Osteocyte (in vitro differentiated cells): Measurements from ENCODE around the gene IGSF5. TPM values are rescaled to one million over a fixed set of nuclear protein-coding genes. Genes with fewer than 3 reads are reported as not detected.

Source experiments
- DNase-seq: peaks from one replicate; pipeline ENCODE4 v3.0.0; 2021; ENCODE audit warnings: mixed read lengths; ENCODE audit not compliant: unreplicated experiment; ENCODE audit errors: extremely low spot score
- H3K27ac Mint-ChIP-seq: one replicate; pipeline ENCODE4 v1.8.0; 2021; ENCODE audit warnings: mild to moderate bottlenecking, mixed read lengths; ENCODE audit not compliant: unreplicated experiment
- H3K27me3 Mint-ChIP-seq: one replicate; pipeline ENCODE4 v1.8.0; 2021; ENCODE audit warnings: mixed read lengths; ENCODE audit not compliant: unreplicated experiment
- H3K36me3 Mint-ChIP-seq: one replicate; pipeline ENCODE4 v1.8.0; 2021; ENCODE audit warnings: mixed read lengths; ENCODE audit not compliant: unreplicated experiment
- H3K4me1 Mint-ChIP-seq: one replicate; pipeline ENCODE4 v1.8.0; 2021; ENCODE audit warnings: mixed read lengths; ENCODE audit not compliant: unreplicated experiment
- H3K4me3 Mint-ChIP-seq: one replicate; pipeline ENCODE4 v1.8.0; 2021; ENCODE audit warnings: mild to moderate bottlenecking, moderate library complexity, mixed read lengths; ENCODE audit not compliant: unreplicated experiment
- H3K9me3 Mint-ChIP-seq: one replicate; pipeline ENCODE4 v1.8.0; 2021; ENCODE audit warnings: mixed read lengths; ENCODE audit not compliant: unreplicated experiment
- total RNA-seq: library from RNA; stranded (reverse); gene quantifications from 2 replicates; pipeline ENCODE4 v1.2.1, GENCODE V29; 2021
- TF ChIP-seq, protein P1 (sequence below): fragments of 200-600 bp; sonication (generic); IDR thresholded peaks from 2 replicates; pipeline ENCODE4 v1.5.0; 2021; ENCODE audit warnings: antibody characterized with exemption, mild to moderate bottlenecking, moderate library complexity

Gene IGSF5
- total RNA-seq, 1 donor from 2014 or later: not detected

DNA sequence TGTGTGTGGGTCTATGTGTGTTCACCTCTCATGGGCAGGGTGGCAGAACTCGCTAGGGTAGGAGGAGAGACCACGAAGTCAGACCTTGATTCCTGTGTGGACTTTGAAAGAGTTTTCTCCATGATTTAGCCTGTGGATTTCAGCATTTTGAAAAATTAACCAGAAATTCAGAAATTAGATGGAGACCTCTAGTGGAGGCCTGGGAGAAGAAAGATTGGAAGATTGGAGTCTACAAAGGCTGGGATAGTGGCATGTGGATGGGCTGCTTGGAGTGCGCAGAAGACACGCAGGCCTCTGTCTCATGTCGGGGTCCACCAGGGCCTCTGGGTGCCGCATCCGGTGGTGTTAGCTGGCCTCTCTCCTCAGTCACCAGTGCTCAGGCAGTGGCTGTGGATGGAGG is 18.9 kb upstream of the IGSF5 start:
- Mint-ChIP-seq H3K27ac (no peak overlapping the region), H3K36me3 (no peaks in the 10 kb centered on the region), H3K4me3 (no peak overlapping the region), H3K4me1 (no peaks in the 10 kb centered on the region), H3K9me3 (peaks cover 3% of the 10 kb centered on the region), H3K27me3 (no peaks in the 10 kb centered on the region)
- no peak for DNase-seq
- TF ChIP-seq, protein P1, sequence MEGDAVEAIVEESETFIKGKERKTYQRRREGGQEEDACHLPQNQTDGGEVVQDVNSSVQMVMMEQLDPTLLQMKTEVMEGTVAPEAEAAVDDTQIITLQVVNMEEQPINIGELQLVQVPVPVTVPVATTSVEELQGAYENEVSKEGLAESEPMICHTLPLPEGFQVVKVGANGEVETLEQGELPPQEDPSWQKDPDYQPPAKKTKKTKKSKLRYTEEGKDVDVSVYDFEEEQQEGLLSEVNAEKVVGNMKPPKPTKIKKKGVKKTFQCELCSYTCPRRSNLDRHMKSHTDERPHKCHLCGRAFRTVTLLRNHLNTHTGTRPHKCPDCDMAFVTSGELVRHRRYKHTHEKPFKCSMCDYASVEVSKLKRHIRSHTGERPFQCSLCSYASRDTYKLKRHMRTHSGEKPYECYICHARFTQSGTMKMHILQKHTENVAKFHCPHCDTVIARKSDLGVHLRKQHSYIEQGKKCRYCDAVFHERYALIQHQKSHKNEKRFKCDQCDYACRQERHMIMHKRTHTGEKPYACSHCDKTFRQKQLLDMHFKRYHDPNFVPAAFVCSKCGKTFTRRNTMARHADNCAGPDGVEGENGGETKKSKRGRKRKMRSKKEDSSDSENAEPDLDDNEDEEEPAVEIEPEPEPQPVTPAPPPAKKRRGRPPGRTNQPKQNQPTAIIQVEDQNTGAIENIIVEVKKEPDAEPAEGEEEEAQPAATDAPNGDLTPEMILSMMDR: no peak

DNA sequence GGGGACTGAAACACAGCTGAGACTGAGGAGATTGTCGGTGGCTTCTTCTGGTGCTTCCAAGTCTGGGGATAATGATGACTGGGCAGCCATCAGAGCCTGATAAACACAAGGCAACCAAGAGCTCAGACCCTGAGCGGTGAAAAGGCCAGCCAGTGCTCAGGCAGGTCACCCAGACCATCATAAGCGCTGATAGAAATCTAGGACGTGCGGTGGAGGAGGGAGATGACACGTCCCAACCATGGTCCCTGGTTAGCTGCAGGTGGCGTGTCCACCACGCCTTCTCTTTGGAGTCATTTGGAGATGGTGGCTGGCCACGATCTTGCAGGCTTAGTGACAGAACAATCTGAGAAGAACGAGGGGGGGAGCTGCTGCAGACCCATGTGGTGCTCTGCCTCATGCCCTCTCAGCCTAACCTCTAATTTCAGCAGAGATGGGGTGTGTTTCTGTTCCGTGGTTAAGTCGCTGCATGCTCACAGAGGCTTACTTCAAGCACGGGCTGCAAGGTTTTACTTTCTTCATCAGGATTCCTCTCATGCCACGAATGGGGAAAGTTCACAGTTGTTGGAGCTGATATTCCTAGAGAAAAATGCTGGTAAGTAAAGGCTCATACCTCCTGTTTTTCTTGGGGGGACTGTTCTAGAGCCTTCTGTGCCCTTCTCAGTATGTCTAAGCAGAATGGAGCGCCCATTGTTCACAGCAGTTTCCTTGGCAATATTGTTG is 17.4 kb upstream of the IGSF5 start:
- Mint-ChIP-seq H3K4me3 (no peak overlapping the region), H3K4me1 (no peaks in the 10 kb centered on the region), H3K9me3 (peaks cover 3% of the 10 kb centered on the region), H3K27ac (no peak overlapping the region), H3K27me3 (no peaks in the 10 kb centered on the region), H3K36me3 (no peaks in the 10 kb centered on the region)
- TF ChIP-seq, protein P1: no peak
- no peak for DNase-seq

DNA sequence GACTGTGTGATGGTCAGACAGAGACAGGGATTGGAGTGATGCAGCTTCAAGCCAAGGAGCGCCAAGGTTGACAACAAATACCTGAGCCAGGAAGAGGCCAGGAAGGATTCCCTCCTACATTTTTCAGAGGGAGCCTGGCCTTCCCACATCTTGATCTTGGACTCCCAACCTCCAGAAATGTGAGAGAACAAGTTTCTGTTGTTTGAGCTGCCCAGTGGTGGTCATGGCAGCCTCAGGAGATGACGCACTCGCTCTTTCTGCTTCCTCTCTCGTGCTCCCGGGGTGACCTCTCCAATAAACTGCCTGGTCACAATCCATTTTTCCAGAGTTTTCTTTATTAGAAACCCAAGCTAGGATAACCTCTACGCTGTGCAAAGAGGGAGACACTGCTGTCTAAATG is 16.6 kb upstream of the IGSF5 start:
- Mint-ChIP-seq H3K27ac (no peak overlapping the region), H3K27me3 (no peaks in the 10 kb centered on the region), H3K36me3 (no peaks in the 10 kb centered on the region), H3K4me3 (no peak overlapping the region), H3K4me1 (no peaks in the 10 kb centered on the region), H3K9me3 (peaks cover 3% of the 10 kb centered on the region)
- TF ChIP-seq, protein P1: no peak
- DNase-seq: no peak

DNA sequence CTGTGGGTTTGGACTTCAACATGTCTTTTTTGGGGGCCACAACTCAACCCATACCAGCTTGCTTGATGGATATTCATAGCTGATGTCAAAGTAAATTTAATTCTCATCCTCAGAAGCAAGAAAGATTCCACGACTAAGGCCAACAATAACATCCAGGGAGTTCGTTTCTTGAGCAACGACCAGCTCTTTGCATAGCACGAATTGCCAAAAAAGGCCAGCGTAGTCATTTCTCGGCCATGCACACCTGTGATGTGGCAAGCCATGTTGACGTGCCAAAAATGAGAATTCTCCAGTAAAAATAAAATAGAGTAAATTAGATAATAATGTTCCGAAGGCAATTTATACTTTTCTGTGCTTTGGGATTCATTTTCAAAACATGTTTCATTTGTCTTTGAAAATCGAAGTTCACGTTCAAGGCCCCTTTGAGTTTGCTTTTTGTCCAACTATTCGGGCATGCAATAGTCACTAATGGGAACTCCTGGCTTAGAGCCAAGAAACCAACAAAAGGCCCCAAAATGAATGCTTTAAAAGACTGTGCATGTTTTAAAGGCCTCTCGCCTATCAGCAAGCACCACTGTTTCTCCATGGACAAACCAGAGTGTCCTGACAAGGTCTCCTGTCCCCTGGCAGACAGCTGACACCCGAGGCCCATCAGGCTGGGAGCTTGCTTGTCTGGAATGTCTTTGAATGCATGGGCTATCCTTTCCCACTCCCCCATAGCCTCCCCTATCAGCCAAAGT is 14.4 kb upstream of the IGSF5 start:
- no peaks in the 10 kb centered on the region for H3K4me1 Mint-ChIP-seq
- no peaks in the 10 kb centered on the region for H3K27me3 Mint-ChIP-seq
- no peaks in the 10 kb centered on the region for H3K36me3 Mint-ChIP-seq
- H3K27ac Mint-ChIP-seq: no peak overlapping the region
- H3K4me3 Mint-ChIP-seq: no peak overlapping the region
- peaks cover 3% of the 10 kb centered on the region for H3K9me3 Mint-ChIP-seq
- no peak for DNase-seq
- TF ChIP-seq, protein P1: no peak

DNA sequence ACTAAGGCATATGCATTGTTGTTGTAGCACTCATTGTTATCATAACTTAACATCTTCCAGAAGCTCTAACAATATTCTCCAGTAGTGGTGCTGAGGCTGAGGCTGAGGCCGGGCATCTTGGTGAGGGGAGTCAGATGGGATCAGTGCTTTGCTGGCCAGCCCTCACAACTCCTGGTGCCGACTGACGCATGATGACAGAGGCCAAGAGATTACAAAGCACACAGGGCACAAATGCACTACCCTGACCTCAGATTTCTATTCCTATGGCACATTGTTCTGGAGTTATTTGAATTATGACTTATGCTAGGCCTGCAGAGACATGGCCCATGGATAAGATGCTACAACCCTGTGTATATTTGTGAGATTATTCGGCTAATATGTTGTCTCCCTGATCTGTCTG is 8.3 kb upstream of the IGSF5 start:
- TF ChIP-seq, protein P1: no peak
- no peak for DNase-seq
- H3K27ac Mint-ChIP-seq: no peak overlapping the region
- no peaks in the 10 kb centered on the region for H3K4me1 Mint-ChIP-seq
- H3K9me3 Mint-ChIP-seq: peaks cover 9% of the 10 kb centered on the region
- no peaks in the 10 kb centered on the region for H3K27me3 Mint-ChIP-seq
- H3K36me3 Mint-ChIP-seq: no peaks in the 10 kb centered on the region
- no peak overlapping the region for H3K4me3 Mint-ChIP-seq
